Measurements from ENCODE around the gene TMEM82. TPM values are rescaled to one million over a fixed set of nuclear protein-coding genes. Genes with fewer than 3 reads are reported as not detected.

Gene TMEM82
- total RNA-seq, 1 experiment from 2014 or later = not detected

- no peaks in the 10 kb centered on the region for H3K27me3 ChIP-seq (ENCODE audit: low read length)
- no peak overlapping the region for H2AFZ ChIP-seq (ENCODE audit: low read length)
- no peak overlapping the region for H3K4me2 ChIP-seq (ENCODE audit: low read depth, low read length, poor library complexity, severe bottlenecking)
- no peak overlapping the region for H3K27ac ChIP-seq (ENCODE audit: low read length)
- no peaks in the 10 kb centered on the region for H3K9me2 ChIP-seq (replicated peaks; ENCODE audit: insufficient read depth, low read length)
- H4K20me1 ChIP-seq (ENCODE audit: insufficient read depth, low read depth, low read length) = no peaks in the 10 kb centered on the region
- DNase-seq = no peak
- H3K79me2 ChIP-seq (ENCODE audit: low read length) = no peaks in the 10 kb centered on the region
- H3K4me1 ChIP-seq (ENCODE audit: low read length) = no peaks in the 10 kb centered on the region
- H3K4me3 ChIP-seq (ENCODE audit: low read length) = no peak overlapping the region
- no peaks in the 10 kb centered on the region for H3K9me3 ChIP-seq (ENCODE audit: low read length)
- no peaks in the 10 kb centered on the region for H3K36me3 ChIP-seq (ENCODE audit: insufficient read depth, low read length)
- H3K9ac ChIP-seq (ENCODE audit: low read length) = no peak overlapping the region
These were observed 12.8 kb downstream of the TMEM82 start for GRCh38 chr1:15755021-15755645.

GRCh38 chr1:15755646-15756040 lies 13.3 kb downstream of the TMEM82 start:
- H3K4me3 ChIP-seq (ENCODE audit: low read length) = no peak overlapping the region
- no peak overlapping the region for H3K9ac ChIP-seq (ENCODE audit: low read length)
- no peaks in the 10 kb centered on the region for H3K79me2 ChIP-seq (ENCODE audit: low read length)
- no peaks in the 10 kb centered on the region for H3K27me3 ChIP-seq (ENCODE audit: low read length)
- no peak overlapping the region for H2AFZ ChIP-seq (ENCODE audit: low read length)
- no peaks in the 10 kb centered on the region for H3K9me3 ChIP-seq (ENCODE audit: low read length)
- no peaks in the 10 kb centered on the region for H3K4me1 ChIP-seq (ENCODE audit: low read length)
- no peak overlapping the region for H3K27ac ChIP-seq (ENCODE audit: low read length)
- no peaks in the 10 kb centered on the region for H4K20me1 ChIP-seq (ENCODE audit: insufficient read depth, low read depth, low read length)
- no peak for DNase-seq
- no peaks in the 10 kb centered on the region for H3K9me2 ChIP-seq (replicated peaks; ENCODE audit: insufficient read depth, low read length)
- H3K36me3 ChIP-seq (ENCODE audit: insufficient read depth, low read length) = no peaks in the 10 kb centered on the region
- no peak overlapping the region for H3K4me2 ChIP-seq (ENCODE audit: low read depth, low read length, poor library complexity, severe bottlenecking)

- Histone ChIP-seq H3K27me3 (ENCODE audit: low read length) (no peaks in the 10 kb centered on the region), H3K4me2 (ENCODE audit: low read depth, low read length, poor library complexity, severe bottlenecking) (no peak overlapping the region), H3K9ac (ENCODE audit: low read length) (no peak overlapping the region)
These were observed 14.1 kb downstream of the TMEM82 start for GRCh38 chr1:15756143-15757015.

GRCh38 chr1:15757016-15757543 lies 14.8 kb downstream of the TMEM82 start:
- Histone ChIP-seq H3K36me3 (ENCODE audit: insufficient read depth, low read length) (no peaks in the 10 kb centered on the region), H3K9me2 (replicated peaks; ENCODE audit: insufficient read depth, low read length) (no peaks in the 10 kb centered on the region), H3K27me3 (ENCODE audit: low read length) (no peaks in the 10 kb centered on the region), H3K9ac (ENCODE audit: low read length) (no peak overlapping the region), H3K79me2 (ENCODE audit: low read length) (no peaks in the 10 kb centered on the region), H3K9me3 (ENCODE audit: low read length) (no peaks in the 10 kb centered on the region), H3K27ac (ENCODE audit: low read length) (no peak overlapping the region), H2AFZ (ENCODE audit: low read length) (no peak overlapping the region), H3K4me3 (ENCODE audit: low read length) (no peak overlapping the region), H4K20me1 (ENCODE audit: insufficient read depth, low read depth, low read length) (no peaks in the 10 kb centered on the region), H3K4me2 (ENCODE audit: low read depth, low read length, poor library complexity, severe bottlenecking) (no peak overlapping the region), H3K4me1 (ENCODE audit: low read length) (no peaks in the 10 kb centered on the region)
- no peak for DNase-seq

More at GRCh38 chr1:15756143-15757015, 14.1 kb downstream of the TMEM82 start:
- H3K9me2 ChIP-seq (replicated peaks; ENCODE audit: insufficient read depth, low read length) = no peaks in the 10 kb centered on the region
- no peaks in the 10 kb centered on the region for H3K36me3 ChIP-seq (ENCODE audit: insufficient read depth, low read length)
- H2AFZ ChIP-seq (ENCODE audit: low read length) = no peak overlapping the region
- no peak overlapping the region for H3K4me3 ChIP-seq (ENCODE audit: low read length)
- no peaks in the 10 kb centered on the region for H3K79me2 ChIP-seq (ENCODE audit: low read length)
- no peaks in the 10 kb centered on the region for H3K4me1 ChIP-seq (ENCODE audit: low read length)
- H3K9me3 ChIP-seq (ENCODE audit: low read length) = no peaks in the 10 kb centered on the region
- no peak overlapping the region for H3K27ac ChIP-seq (ENCODE audit: low read length)
- no peak for DNase-seq
- no peaks in the 10 kb centered on the region for H4K20me1 ChIP-seq (ENCODE audit: insufficient read depth, low read depth, low read length)

GRCh38 chr1:15757575-15758342 lies 15.5 kb downstream of the TMEM82 start:
- Histone ChIP-seq H2AFZ (ENCODE audit: low read length) (no peak overlapping the region), H4K20me1 (ENCODE audit: insufficient read depth, low read depth, low read length) (no peaks in the 10 kb centered on the region), H3K4me2 (ENCODE audit: low read depth, low read length, poor library complexity, severe bottlenecking) (no peak overlapping the region), H3K4me3 (ENCODE audit: low read length) (no peak overlapping the region), H3K9me2 (replicated peaks; ENCODE audit: insufficient read depth, low read length) (no peaks in the 10 kb centered on the region), H3K4me1 (ENCODE audit: low read length) (no peaks in the 10 kb centered on the region), H3K79me2 (ENCODE audit: low read length) (no peaks in the 10 kb centered on the region), H3K27me3 (ENCODE audit: low read length) (no peaks in the 10 kb centered on the region), H3K27ac (ENCODE audit: low read length) (no peak overlapping the region), H3K36me3 (ENCODE audit: insufficient read depth, low read length) (no peaks in the 10 kb centered on the region), H3K9ac (ENCODE audit: low read length) (no peak overlapping the region), H3K9me3 (ENCODE audit: low read length) (no peaks in the 10 kb centered on the region)
- no peak for DNase-seq

GRCh38 chr1:15758343-15758931 lies 16.1 kb downstream of the TMEM82 start, which contains the start of gene FBLIM1:
Gene FBLIM1 (plus strand): TSS chr1:15758795. CDS start chr1:15764984, 6,189 bp downstream.
- Histone ChIP-seq H3K36me3 (ENCODE audit: insufficient read depth, low read length) (no peaks in the 10 kb centered on the region), H3K27ac (ENCODE audit: low read length) (no peak within 1 kb of the TSS), H3K79me2 (ENCODE audit: low read length) (no peaks in the 10 kb centered on the region), H3K4me3 (ENCODE audit: low read length) (no peak within 1 kb of the TSS), H3K9ac (ENCODE audit: low read length) (no peak within 1 kb of the TSS), H3K4me1 (ENCODE audit: low read length) (no peaks in the 10 kb centered on the region), H4K20me1 (ENCODE audit: insufficient read depth, low read depth, low read length) (no peaks in the 10 kb centered on the region), H3K27me3 (ENCODE audit: low read length) (no peaks in the 10 kb centered on the region), H2AFZ (ENCODE audit: low read length) (no peak within 1 kb of the TSS), H3K9me3 (ENCODE audit: low read length) (no peaks in the 10 kb centered on the region), H3K9me2 (replicated peaks; ENCODE audit: insufficient read depth, low read length) (no peaks in the 10 kb centered on the region), H3K4me2 (ENCODE audit: low read depth, low read length, poor library complexity, severe bottlenecking) (no peak within 1 kb of the TSS)
- DNase-seq = no peak

GRCh38 chr1:15758953-15759661 lies 16.8 kb downstream of the TMEM82 start:
- Histone ChIP-seq H2AFZ (ENCODE audit: low read length) (no peak overlapping the region), H3K36me3 (ENCODE audit: insufficient read depth, low read length) (no peaks in the 10 kb centered on the region), H3K4me2 (ENCODE audit: low read depth, low read length, poor library complexity, severe bottlenecking) (no peak overlapping the region), H3K4me1 (ENCODE audit: low read length) (no peaks in the 10 kb centered on the region), H3K27me3 (ENCODE audit: low read length) (no peaks in the 10 kb centered on the region), H3K9me3 (ENCODE audit: low read length) (no peaks in the 10 kb centered on the region), H4K20me1 (ENCODE audit: insufficient read depth, low read depth, low read length) (no peaks in the 10 kb centered on the region), H3K9me2 (replicated peaks; ENCODE audit: insufficient read depth, low read length) (no peaks in the 10 kb centered on the region), H3K4me3 (ENCODE audit: low read length) (no peak overlapping the region), H3K79me2 (ENCODE audit: low read length) (no peaks in the 10 kb centered on the region), H3K9ac (ENCODE audit: low read length) (no peak overlapping the region), H3K27ac (ENCODE audit: low read length) (no peak overlapping the region)
- DNase-seq = no peak
